Right atrium auricular region (tissue), 2 donors: ENCODE data around the gene LAMA5. TPM values are rescaled to one million over a fixed set of nuclear protein-coding genes. Genes with fewer than 3 reads are reported as not detected.

Experiments used
- DNase-seq: peaks from one replicate; pipeline ENCODE4 v3.0.0-alpha.2; 2019; ENCODE audit warnings: low spot score
- H3K27ac ChIP-seq, 2 donors: fragments of 200-600 bp; sonication (generic); 1 replicate in 1 of 2; 2 replicates in 1 of 2; pipeline ENCODE4 v1.5.1; 2016 to 2019
- H3K27me3 ChIP-seq, 2 donors: fragments of 200-600 bp; sonication (generic); one replicate each; pipeline versions ENCODE4 v1.5.1 to v1.6.0; 2017 to 2019
- H3K36me3 ChIP-seq: fragments of 200-600 bp; sonication (generic); one replicate; pipeline ENCODE4 v1.5.1; 2016
- H3K4me1 ChIP-seq, 2 donors: fragments of 200-600 bp; sonication (generic); one replicate each; pipeline versions ENCODE4 v1.5.1 to v1.6.0; 2017 to 2019
- H3K4me3 ChIP-seq, 2 donors: fragments of 200-600 bp; sonication (generic); 1 replicate in 1 of 2; 2 replicates in 1 of 2; pipeline ENCODE4 v1.5.1; 2017 to 2019; ENCODE audit warnings: mild to moderate bottlenecking in 1 of 2, moderate library complexity in 1 of 2
- H3K9me3 ChIP-seq, 2 donors: fragments of 200-600 bp; sonication (generic); one replicate each; pipeline ENCODE4 v1.5.1; 2019
- CTCF ChIP-seq, 2 donors: fragments of 200-600 bp; sonication (generic); IDR thresholded peaks; one replicate each; pipeline ENCODE4 v1.5.1; 2019; ENCODE audit warnings: antibody characterized with exemption in 2 of 2
- total RNA-seq, 2 donors: library from RNA; depleted of rRNA; stranded (reverse); fragments of >200 nt; gene quantifications; one replicate each; pipeline ENCODE4 v1.1.0, GENCODE V29; 2016

Gene LAMA5
- total RNA-seq, 2 donors from 2014 or later = 61.1 to 69.4 TPM

GRCh38 chr20:62391165-62392076 lies 24.3 kb upstream of the LAMA5 start:
- H3K27ac ChIP-seq = no peak overlapping the region
- no peaks in the 10 kb centered on the region for H3K27me3 ChIP-seq
- no peak for TF ChIP-seq CTCF (IDR thresholded peaks at IDR 0.05)
- no peak for DNase-seq
- peaks cover 59% of the 10 kb centered on the region for H3K36me3 ChIP-seq
- H3K4me1 ChIP-seq = peaks cover 0 to 10% of the 10 kb centered on the region in 2 donors
- no peak overlapping the region for H3K4me3 ChIP-seq
- H3K9me3 ChIP-seq = no peaks in the 10 kb centered on the region

- no peak for TF ChIP-seq CTCF (IDR thresholded peaks at IDR 0.05)
- no peak for DNase-seq
- Histone ChIP-seq H3K27me3 (no peaks in the 10 kb centered on the region), H3K27ac (no peak overlapping the region), H3K4me1 (peaks cover 0 to 19% of the 10 kb centered on the region in 2 donors), H3K9me3 (no peaks in the 10 kb centered on the region), H3K36me3 (peaks cover 51% of the 10 kb centered on the region), H3K4me3 (no peak overlapping the region)
These were observed 23.4 kb upstream of the LAMA5 start for GRCh38 chr20:62390317-62391164.

GRCh38 chr20:62389601-62390087 lies 22.5 kb upstream of the LAMA5 start:
- Histone ChIP-seq H3K36me3 (peaks cover 51% of the 10 kb centered on the region), H3K4me3 (no peak overlapping the region), H3K4me1 (peaks cover 0 to 25% of the 10 kb centered on the region in 2 donors), H3K9me3 (no peaks in the 10 kb centered on the region), H3K27ac (no peak overlapping the region), H3K27me3 (no peaks in the 10 kb centered on the region)
- DNase-seq = no peak
- no peak for TF ChIP-seq CTCF (IDR thresholded peaks at IDR 0.05)

- Histone ChIP-seq H3K4me3 (no peak overlapping the region), H3K9me3 (no peaks in the 10 kb centered on the region), H3K36me3 (peaks cover 44% of the 10 kb centered on the region), H3K27me3 (no peaks in the 10 kb centered on the region), H3K27ac (no peak overlapping the region), H3K4me1 (peaks cover 0 to 25% of the 10 kb centered on the region in 2 donors)
- DNase-seq = no peak
- TF ChIP-seq CTCF (IDR thresholded peaks at IDR 0.05) = no peak
These were observed 21.9 kb upstream of the LAMA5 start for GRCh38 chr20:62388839-62389600.

GRCh38 chr20:62387933-62388635 lies 21.0 kb upstream of the LAMA5 start:
- no peaks in the 10 kb centered on the region for H3K9me3 ChIP-seq
- H3K4me1 ChIP-seq = peaks cover 0 to 25% of the 10 kb centered on the region in 2 donors
- DNase-seq = no peak
- H3K27ac ChIP-seq = peak overlapping the region in 1 of 2 donors; percentile 91
- H3K4me3 ChIP-seq = peak overlapping the region; percentile 83
- no peak for TF ChIP-seq CTCF (IDR thresholded peaks at IDR 0.05)
- peaks cover 39% of the 10 kb centered on the region for H3K36me3 ChIP-seq
- no peaks in the 10 kb centered on the region for H3K27me3 ChIP-seq
